Activated T-cell treated with anti-CD3 and anti-CD28 coated beads, Interleukin-2, amount 50 U/mL, for 48 hours (primary cell): ENCODE results near the gene HHAT.

ENCODE experiments used
- DNase-seq, 2 experiments: peaks; one replicate each; pipeline ENCODE4 v3.0.0-alpha.2; 2020

HHAT gene

GRCh38 chr1:210618369-210618768, 289.7 kb downstream of the HHAT start:
- no peak for DNase-seq

GRCh38 chr1:210620867-210621488, 292.3 kb downstream of the HHAT start:
- DNase-seq = no peak

DNA sequence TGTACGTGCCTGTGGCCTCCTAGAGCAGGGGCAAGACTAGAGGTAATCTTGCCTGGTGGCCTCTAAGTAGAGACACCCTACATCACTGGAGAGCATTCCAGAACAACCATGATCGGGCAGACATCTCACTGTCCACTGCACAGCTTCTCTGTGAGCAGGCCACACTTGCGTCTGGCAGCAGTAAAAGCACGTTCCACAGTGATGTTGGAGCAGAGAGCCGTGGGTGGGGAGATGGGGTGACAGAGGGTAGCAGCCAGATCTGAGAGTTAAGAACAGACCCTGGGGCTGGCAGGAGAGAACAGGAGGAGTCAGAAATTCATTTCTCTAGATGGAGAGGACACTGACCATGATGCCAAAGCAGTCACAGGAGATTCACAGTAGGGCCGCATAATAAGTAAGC, 293.0 kb downstream of the HHAT start:
- DNase-seq = no peak

GRCh38 chr1:210624722-210625121, 296.0 kb downstream of the HHAT start:
- no peak for DNase-seq

DNA sequence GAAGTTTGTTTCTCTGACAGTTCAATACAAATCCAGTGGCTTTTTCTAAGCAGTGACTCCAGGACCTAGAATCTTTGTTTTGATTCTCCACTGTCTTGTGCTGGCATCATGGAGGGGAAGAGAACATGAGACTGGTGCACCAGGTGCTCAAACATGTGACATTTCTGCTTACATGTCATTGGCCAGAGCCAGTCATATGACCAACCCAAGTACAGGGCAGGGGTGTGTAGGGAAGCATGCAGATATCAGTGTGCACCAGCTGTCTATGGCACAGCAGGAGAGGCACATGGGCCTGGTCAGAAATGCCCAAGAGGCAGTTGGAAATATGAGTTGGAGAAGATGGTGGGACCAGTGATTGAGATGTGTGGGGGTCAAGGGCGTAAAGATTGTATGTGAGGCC, 297.0 kb downstream of the HHAT start:
- DNase-seq = no peak

GRCh38 chr1:210626341-210626740, 297.6 kb downstream of the HHAT start:
- no peak for DNase-seq

GRCh38 chr1:210627755-210628154, 299.1 kb downstream of the HHAT start:
- DNase-seq = no peak

DNA sequence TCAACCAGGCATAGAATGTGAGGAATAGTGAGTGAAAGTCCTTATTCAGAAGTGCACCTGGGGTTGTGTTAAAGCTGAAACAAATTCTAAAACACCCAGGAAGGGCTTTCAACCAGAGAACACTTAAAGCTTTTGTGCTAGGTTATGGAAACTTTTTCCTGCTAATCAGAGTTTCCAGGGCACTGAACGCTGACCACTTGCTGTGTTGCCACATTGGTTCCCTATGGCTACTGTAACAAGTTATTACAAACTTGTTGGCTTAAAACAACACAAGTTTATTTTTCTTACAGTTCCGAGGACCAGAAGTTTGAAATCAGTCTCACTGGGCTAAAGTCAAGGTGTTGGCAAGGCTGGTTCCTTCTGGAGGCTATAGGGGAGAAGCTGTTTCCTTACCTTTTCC, 300.6 kb downstream of the HHAT start:
- DNase-seq = no peak

DNA sequence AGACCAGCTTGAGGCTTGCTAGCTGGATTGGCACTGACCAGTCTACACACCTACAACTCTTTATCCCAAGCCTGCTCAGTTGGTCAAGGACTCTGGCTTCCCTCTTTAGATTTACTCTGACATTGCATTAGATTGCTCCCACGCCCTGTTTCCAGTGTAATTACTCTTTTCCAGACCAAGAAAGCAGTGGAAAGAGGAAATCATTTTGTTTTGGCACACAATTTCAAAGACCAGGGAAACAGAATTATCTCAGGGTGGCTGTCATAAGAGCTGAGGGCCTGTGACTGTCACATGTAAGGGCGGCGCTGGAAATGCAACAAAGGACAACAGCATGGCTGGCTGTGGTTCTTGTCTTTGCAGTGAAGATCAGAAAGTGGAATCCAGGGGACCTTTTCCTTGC, 302.7 kb downstream of the HHAT start:
- DNase-seq = no peak

DNA sequence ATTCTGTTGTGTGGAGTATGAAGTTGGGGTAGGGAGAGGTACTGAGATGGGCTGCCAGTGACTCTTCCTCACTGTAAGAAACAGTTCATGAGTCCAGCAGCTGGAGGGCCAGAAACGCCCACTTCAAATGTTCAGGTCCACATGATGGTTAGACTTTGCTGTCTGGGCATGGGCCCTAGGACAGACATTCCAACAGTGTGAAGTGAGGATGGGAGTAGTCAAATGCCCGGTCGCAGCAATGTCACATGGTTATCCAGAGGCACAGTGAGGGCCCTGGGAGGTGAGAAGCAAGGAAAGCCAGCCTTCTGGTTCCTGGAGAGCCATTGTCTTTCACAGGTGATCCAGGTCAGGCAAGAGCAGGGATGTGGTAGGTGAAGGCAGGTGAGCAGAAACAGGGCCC, 304.4 kb downstream of the HHAT start:
- DNase-seq = no peak

DNA sequence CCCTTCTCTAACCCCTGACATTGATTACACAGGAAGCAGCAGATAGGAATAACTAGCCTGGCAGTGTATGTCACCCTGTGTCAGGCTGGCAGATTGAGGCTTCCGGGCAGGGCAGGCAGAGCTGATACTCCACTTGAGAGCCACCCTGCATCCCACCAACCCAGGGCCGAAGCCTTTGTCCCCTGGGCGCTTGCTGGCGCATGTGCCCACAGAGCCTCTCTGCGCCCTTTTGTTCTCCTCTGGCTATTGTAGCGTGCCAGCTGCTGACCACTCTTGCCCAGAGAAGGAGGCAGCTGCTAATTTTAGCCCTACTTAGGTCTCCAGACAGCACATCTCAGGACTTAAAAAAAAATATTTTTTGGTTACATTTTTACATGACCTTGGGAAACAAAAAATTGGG, 304.9 kb downstream of the HHAT start:
- DNase-seq = no peak

- DNase-seq = no peak
These were observed 306.4 kb downstream of the HHAT start for GRCh38 chr1:210635108-210635507.

DNA sequence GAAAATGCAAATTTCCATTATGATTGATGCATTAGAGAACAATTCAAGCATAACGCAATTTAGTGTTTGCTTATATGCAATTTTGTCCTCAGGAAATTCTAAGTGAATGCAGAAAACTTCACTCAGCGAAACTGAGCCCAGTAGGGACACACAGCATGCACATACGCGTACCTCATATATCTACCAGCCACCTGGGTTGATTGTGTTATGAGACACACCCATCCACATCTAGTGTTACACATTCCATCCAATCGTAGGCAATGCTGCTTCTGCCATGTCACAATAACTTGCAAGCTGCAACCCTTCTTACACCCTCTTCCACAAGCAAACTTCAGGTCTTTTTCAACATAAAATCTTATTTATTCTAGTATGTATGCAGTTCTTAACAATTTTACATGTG, 312.9 kb downstream of the HHAT start:
- no peak for DNase-seq

DNA sequence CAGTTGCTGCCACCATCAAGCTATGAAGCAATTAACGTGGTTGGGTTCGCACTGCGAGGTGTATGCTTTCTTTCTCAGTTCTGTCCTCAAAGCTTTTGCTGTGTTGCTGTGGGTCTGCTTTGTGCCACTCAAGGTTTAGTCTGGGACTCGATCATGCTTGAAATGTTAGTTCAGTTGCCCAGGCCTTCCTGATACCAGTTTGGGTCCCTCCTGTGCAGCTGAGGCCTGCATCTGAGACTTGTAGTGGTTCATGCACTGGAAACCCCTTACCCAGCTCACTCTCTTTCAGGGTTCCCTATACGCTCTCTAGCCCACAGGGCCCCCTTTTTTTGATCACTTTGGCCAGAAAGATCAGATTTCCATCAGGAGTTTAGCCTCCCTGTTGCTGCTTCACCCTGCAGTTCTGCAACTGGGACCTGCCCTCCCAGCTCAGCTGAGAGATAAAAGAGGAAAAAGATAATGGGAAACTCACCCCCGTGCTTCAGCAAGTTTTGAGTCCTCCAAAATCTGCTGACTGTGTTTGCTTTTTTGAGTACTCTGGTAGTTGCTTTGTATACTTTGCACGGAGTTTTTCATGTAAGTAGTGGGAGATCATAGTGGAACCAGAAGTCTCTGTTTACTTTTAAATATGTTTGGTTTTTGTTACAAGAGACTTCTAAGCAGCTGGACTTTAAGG, 317.0 kb downstream of the HHAT start:
- no peak for DNase-seq

DNA sequence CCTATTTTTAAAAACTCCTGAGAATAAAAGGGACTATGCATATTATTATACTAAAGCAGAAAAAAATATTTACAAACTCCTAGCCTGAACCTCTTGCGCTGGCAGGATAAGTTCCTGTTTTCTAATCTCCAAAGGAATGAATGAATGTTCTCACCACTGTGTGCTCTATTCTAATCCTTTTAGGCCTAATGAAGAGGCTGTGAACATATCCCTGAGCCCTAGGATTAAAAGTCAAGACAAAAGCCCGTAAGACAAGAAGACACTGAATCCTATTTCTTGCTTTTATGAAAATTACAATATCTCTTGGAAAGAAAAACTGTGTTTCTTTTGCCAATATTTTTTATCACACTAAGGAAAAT, 317.5 kb downstream of the HHAT start:
- DNase-seq = no peak

- DNase-seq = no peak
These were observed 319.0 kb downstream of the HHAT start for GRCh38 chr1:210647406-210648333.

DNA sequence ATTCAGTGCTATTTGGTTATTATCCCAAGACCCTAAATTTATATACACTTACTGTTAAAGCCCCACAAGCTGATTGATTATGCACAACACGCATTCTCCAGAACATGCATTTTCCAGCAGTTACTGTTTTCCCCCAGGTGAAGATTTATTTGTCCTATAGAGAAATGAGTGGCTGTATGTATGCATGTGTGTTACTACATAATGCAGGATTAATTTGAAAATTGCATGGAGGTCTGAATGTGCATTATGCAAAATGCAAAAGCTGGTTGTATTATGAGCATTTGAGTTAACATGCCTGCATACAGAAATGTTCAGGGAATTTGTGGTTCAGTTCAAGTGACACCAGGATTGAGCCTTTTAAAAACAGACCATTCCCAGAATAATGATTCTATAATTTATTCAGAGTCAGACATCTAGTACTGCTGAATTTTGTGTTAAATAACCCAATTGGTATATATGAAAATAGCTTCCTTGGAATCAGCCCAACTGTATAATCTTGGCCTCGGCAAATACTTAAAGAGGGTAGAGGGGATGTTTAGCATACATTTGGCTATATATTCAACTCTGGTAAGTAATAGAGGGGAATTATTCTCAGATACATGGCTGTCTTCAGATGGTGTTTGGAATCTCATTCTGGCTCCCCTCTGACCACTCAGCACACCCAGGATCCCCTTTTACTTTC, 320.0 kb downstream of the HHAT start:
- no peak for DNase-seq

GRCh38 chr1:210650403-210650802, 321.7 kb downstream of the HHAT start:
- DNase-seq = no peak

GRCh38 chr1:210652329-210652954, 323.7 kb downstream of the HHAT start:
- no peak for DNase-seq

- no peak for DNase-seq
These were observed 325.1 kb downstream of the HHAT start for GRCh38 chr1:210653771-210654170.

GRCh38 chr1:210654176-210654981, 325.7 kb downstream of the HHAT start:
- no peak for DNase-seq

DNA sequence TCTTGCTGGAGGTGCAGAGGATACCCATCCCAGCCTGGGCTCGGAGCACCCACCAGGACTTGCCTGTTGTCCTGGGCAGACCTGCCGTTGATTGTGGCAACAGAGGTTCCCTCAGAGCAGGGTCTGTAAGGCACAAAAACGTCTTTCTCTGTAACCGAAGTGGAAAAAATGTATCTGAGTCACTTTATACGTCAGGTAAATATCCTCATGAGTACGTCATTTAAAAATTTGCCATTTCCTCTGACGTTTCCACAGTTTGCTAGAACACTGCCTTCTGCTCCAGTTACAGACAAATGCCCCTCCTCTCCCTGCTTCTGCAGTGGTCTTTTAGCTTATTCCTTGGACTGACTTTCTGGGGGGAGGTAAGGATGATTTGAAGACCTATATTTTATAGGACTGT, 326.8 kb downstream of the HHAT start:
- DNase-seq = no peak
